Esophagus muscularis mucosa (tissue), 4 donors: ENCODE data around the gene BICD2.

Experiments
- CTCF ChIP-seq, 3 experiments: fragments of 200-600 bp in 2 of 3; fragments of 450-650 bp in 1 of 3; sonication (generic) in 2 of 3; IDR thresholded peaks; one replicate each; pipeline ENCODE4 v1.5.1; 2017 to 2019; ENCODE audit warnings: antibody characterized with exemption in 3 of 3, mild to moderate bottlenecking in 2 of 3, moderate library complexity in 1 of 3
- EP300 ChIP-seq: sonication (generic); formaldehyde crosslinking; IDR thresholded peaks from one replicate; pipeline ENCODE4 v1.6.1; 2017; ENCODE audit warnings: antibody characterized with exemption
- POLR2A ChIP-seq: fragments of 450-650 bp; IDR thresholded peaks from one replicate; pipeline ENCODE4 v1.6.1; 2017; ENCODE audit warnings: antibody characterized with exemption, moderate library complexity, mild to moderate bottlenecking, low read depth
- POLR2AphosphoS5 ChIP-seq, 2 donors: sonication (generic); formaldehyde crosslinking; IDR thresholded peaks; one replicate each; pipeline ENCODE4 v1.6.1; 2017; ENCODE audit warnings: antibody characterized with exemption in 2 of 2

DNA sequence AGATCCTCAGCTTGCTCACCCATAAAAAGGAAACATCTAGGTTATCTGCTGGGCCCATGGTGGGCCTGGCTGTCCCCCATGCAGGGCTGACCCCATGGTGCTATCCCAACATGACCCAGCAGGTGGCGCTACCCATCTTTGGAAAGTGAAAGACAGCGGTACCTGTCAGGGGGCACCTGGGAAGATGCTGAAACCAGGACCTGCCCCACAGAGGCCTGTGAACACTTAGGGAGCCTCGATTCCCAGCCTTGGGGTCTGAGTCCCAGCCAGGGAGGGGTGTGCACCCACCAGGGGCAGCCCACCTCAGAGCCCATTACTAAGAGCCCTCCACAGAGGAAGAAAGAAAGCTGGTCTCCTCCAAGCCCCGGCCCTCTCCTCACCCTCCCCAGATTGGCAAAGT is 48.1 kb downstream of the BICD2 start:
- TF ChIP-seq CTCF (IDR thresholded peaks at IDR 0.05): peak; percentile 84 to 95 (median 94)
- no peak for TF ChIP-seq POLR2AphosphoS5 (IDR thresholded peaks at IDR 0.05)
- TF ChIP-seq EP300: no peak
- TF ChIP-seq POLR2A: no peak
